Prostate gland (tissue), 2 donors: Measurements from ENCODE around the gene SGK1.

Experiments used
- POLR2A ChIP-seq: fragments of 450-650 bp; IDR thresholded peaks from one replicate; pipeline ENCODE4 v1.6.1; 2016; ENCODE audit warnings: antibody characterized with exemption, mild to moderate bottlenecking
- TF ChIP-seq, protein P1 (sequence below), 4 experiments: fragments of 200-600 bp in 2 of 4; fragments of 450-650 bp in 2 of 4; sonication (generic) in 2 of 4; IDR thresholded peaks; 1 replicate in 3 of 4; 2 replicates in 1 of 4; pipeline ENCODE4 v1.5.1; 2016 to 2019; ENCODE audit warnings: antibody characterized with exemption in 4 of 4, mild to moderate bottlenecking in 2 of 4, moderate library complexity in 2 of 4

DNA sequence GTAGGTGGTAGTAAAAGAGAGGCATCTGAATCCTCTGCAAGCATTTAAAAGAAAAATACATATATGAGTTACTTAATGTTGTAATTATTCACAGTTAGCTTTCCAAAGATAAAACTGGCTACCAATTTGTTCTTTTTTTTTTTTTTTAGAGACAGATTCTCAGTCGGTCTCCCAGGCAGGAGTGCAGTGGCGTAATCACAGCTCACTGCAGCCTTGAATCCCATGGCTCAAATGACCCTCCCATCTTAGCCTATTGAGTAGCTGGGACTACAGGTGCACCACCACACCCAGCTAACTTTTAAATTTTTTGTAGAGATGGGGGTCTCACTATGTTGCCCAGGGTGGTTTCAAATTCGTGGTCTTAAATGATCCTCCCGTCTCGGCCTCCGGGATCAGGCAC, 36.5 kb downstream of the SGK1 start:
- TF ChIP-seq, protein P1, sequence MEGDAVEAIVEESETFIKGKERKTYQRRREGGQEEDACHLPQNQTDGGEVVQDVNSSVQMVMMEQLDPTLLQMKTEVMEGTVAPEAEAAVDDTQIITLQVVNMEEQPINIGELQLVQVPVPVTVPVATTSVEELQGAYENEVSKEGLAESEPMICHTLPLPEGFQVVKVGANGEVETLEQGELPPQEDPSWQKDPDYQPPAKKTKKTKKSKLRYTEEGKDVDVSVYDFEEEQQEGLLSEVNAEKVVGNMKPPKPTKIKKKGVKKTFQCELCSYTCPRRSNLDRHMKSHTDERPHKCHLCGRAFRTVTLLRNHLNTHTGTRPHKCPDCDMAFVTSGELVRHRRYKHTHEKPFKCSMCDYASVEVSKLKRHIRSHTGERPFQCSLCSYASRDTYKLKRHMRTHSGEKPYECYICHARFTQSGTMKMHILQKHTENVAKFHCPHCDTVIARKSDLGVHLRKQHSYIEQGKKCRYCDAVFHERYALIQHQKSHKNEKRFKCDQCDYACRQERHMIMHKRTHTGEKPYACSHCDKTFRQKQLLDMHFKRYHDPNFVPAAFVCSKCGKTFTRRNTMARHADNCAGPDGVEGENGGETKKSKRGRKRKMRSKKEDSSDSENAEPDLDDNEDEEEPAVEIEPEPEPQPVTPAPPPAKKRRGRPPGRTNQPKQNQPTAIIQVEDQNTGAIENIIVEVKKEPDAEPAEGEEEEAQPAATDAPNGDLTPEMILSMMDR (IDR thresholded peaks at IDR 0.05), result no peak
- no peak for TF ChIP-seq POLR2A
